Mesendoderm (in vitro differentiated cells): ENCODE data around the gene PACSIN2.

Experiments used
- DNase-seq: peaks from one replicate; pipeline ENCODE4 v3.0.0; 2013
- H2AK5ac ChIP-seq: 2 replicates; pipeline ENCODE4 v1.6.1; 2013; ENCODE audit warnings: low read length, inconsistent platforms
- H2BK120ac ChIP-seq: 2 replicates; pipeline ENCODE4 v1.6.1; 2013; ENCODE audit warnings: low read depth, mild to moderate bottlenecking, low read length, moderate library complexity, mixed read lengths
- H2BK15ac ChIP-seq: replicated peaks from 2 replicates; pipeline ENCODE4 v1.6.1; 2013; ENCODE audit warnings: low read depth, mild to moderate bottlenecking, moderate library complexity
- H2BK5ac ChIP-seq: 2 replicates; pipeline ENCODE4 v1.6.1; 2013; ENCODE audit warnings: low read length, inconsistent platforms
- H3K18ac ChIP-seq: 2 replicates; pipeline ENCODE4 v1.6.1; 2013; ENCODE audit warnings: mild to moderate bottlenecking, low read length, mixed read lengths
- H3K23ac ChIP-seq: one replicate; pipeline ENCODE4 v1.6.1; 2013; ENCODE audit warnings: low read length
- H3K27ac ChIP-seq: 2 replicates; pipeline ENCODE4 v1.5.1; 2013; ENCODE audit warnings: low read depth, mild to moderate bottlenecking, inconsistent platforms, low read length, moderate library complexity
- H3K27me3 ChIP-seq: 2 replicates; pipeline ENCODE4 v1.6.1; 2013; ENCODE audit warnings: low read length, control low read depth, mild to moderate bottlenecking, inconsistent platforms; ENCODE audit not compliant: insufficient read depth, poor library complexity
- H3K36me3 ChIP-seq: 2 replicates; pipeline ENCODE4 v1.6.1; 2013; ENCODE audit warnings: low read length, inconsistent platforms; ENCODE audit not compliant: control insufficient read depth, insufficient read depth
- H3K4ac ChIP-seq: one replicate; pipeline ENCODE4 v1.6.1; 2013; ENCODE audit warnings: low read depth, mild to moderate bottlenecking, low read length, moderate library complexity
- H3K4me1 ChIP-seq: 2 replicates; pipeline ENCODE4 v1.6.1; 2013; ENCODE audit warnings: low read depth, low read length, inconsistent platforms; ENCODE audit not compliant: control insufficient read depth
- H3K4me2 ChIP-seq: 2 replicates; pipeline ENCODE4 v1.6.1; 2013; ENCODE audit warnings: low read length
- H3K4me3 ChIP-seq: 2 replicates; pipeline ENCODE4 v1.5.1; 2013; ENCODE audit warnings: mild to moderate bottlenecking, low read length
- H3K56ac ChIP-seq: one replicate; pipeline ENCODE4 v1.6.1; 2013; ENCODE audit warnings: low read length
- H3K79me1 ChIP-seq: 2 replicates; pipeline ENCODE4 v1.6.1; 2013; ENCODE audit warnings: low read length, inconsistent platforms
- H3K79me2 ChIP-seq: 2 replicates; pipeline ENCODE4 v1.6.1; 2013; ENCODE audit warnings: mild to moderate bottlenecking, low read length; ENCODE audit not compliant: control insufficient read depth, insufficient read depth
- H3K9ac ChIP-seq: 2 replicates; pipeline ENCODE4 v1.6.1; 2013; ENCODE audit warnings: low read length, inconsistent platforms
- H4K5ac ChIP-seq: one replicate; pipeline ENCODE4 v1.6.1; 2013; ENCODE audit warnings: low read length
- H4K8ac ChIP-seq: one replicate; pipeline ENCODE4 v1.6.1; 2013; ENCODE audit warnings: low read depth, mild to moderate bottlenecking, control low read depth, low read length, moderate library complexity
- WGBS: extraction: QIAGEN DNeasy Blood & Tissue Kit; methylation state at CpG from one replicate; pipeline ENCODE4 v1.1.7; 2013; ENCODE audit warnings: low lambda C conversion rate, missing lambda C conversion rate; ENCODE audit not compliant: insufficient coverage; ENCODE audit errors: extremely low coverage; 5-methylcytosine and 5-hydroxymethylcytosine counted together

PACSIN2 gene

GRCh38 chr22:42985531-42985905 is 29.4 kb downstream of the PACSIN2 start:
- no peak overlapping the region for H4K5ac ChIP-seq

DNA sequence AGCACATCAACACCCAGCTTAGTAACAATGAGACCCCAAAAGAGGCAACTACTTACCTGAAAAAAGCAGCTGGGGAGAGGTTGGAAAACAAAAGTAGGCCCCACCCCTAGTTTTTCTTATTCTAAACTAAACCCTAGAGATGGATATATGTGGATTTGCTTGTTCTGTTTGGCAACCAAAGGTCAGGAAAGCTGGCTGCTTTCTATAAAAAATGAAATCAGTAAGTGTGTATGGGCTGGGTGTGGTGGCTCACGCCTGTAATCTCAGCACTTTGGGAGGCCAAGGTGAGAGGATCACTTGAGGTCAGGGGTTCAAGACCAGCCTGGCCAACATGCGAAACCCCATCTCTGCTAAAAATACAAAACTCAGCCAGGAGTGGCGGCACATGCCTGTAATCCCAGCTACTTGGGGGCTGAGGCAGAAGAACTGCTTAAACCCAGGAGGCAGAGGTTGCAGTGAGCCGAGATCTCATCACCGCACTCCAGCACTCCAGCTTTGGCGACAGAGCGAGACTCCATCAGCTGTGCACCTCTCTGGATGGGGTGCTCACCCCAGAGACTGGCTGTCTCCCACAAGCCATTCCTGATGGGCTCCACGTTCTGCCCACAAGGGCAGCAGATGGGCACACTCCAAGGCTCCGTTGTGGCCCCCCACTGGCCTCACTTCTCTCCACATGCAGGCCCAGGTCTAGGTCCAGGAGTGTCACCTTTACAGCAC is 30.0 kb downstream of the PACSIN2 start:
- no peak overlapping the region for H4K5ac ChIP-seq
- WGBS = no CpG with 5 or more reads among the region's 9 CpGs
- DNase-seq = no peak

More at GRCh38 chr22:42985531-42985905, 29.4 kb downstream of the PACSIN2 start:
- Histone ChIP-seq H2BK15ac (no peak overlapping the region), H4K8ac (no peak overlapping the region), H2BK5ac (no peak overlapping the region), H3K79me1 (peaks cover 18% of the 10 kb centered on the region), H2BK120ac (no peak overlapping the region), H2AK5ac (no peak overlapping the region), H3K4me1 (peaks cover 12% of the 10 kb centered on the region), H3K23ac (no peak overlapping the region), H3K27ac (no peak overlapping the region), H3K56ac (no peak overlapping the region), H3K4me2 (no peak overlapping the region), H3K4me3 (no peak overlapping the region), H3K27me3 (no peaks in the 10 kb centered on the region), H3K36me3 (no peaks in the 10 kb centered on the region), H3K9ac (no peak overlapping the region), H3K18ac (no peak overlapping the region), H3K4ac (no peak overlapping the region), H3K79me2 (peaks cover 34% of the 10 kb centered on the region)
- DNase-seq = no peak
- no CpG with 5 or more reads among the region's 3 CpGs for WGBS

DNA sequence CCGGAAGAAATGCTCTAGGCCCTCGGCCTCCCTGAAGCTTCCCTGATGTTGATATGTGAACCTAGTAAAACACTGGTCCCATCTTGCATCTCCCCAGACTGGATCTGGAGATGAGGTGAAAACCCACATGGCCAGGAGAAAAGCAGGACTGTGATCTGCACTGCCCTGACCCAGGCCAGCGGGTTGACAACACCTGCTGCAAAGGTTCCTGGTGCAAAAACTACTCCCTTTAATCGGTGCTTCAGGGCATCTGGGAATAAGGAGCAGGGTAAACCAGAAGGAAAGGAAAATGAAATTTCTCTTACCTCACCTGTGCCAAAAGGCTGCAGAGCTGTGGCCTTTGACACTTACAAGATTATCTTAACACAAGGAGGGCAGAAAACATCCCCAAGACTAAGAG is 30.6 kb downstream of the PACSIN2 start:
- Histone ChIP-seq H4K5ac (no peak overlapping the region), H3K4me1 (peaks cover 10% of the 10 kb centered on the region), H3K27me3 (no peaks in the 10 kb centered on the region), H3K4me2 (no peak overlapping the region), H2AK5ac (no peak overlapping the region), H3K79me2 (peaks cover 34% of the 10 kb centered on the region), H3K27ac (peak overlapping the region; percentile 57), H3K23ac (no peak overlapping the region), H3K56ac (no peak overlapping the region), H3K9ac (no peak overlapping the region), H3K18ac (no peak overlapping the region), H3K4me3 (no peak overlapping the region), H2BK15ac (no peak overlapping the region), H2BK5ac (no peak overlapping the region), H3K4ac (no peak overlapping the region), H3K36me3 (no peaks in the 10 kb centered on the region), H4K8ac (no peak overlapping the region), H3K79me1 (peaks cover 18% of the 10 kb centered on the region), H2BK120ac (no peak overlapping the region)
- no peak for DNase-seq
- no CpG with 5 or more reads among the region's 4 CpGs for whole genome bisulfite sequencing

More for the DNA sequence above, 30.0 kb downstream of the PACSIN2 start:
- Histone ChIP-seq H3K9ac (no peak overlapping the region), H2BK5ac (no peak overlapping the region), H3K4me3 (no peak overlapping the region), H3K4ac (no peak overlapping the region), H2BK15ac (no peak overlapping the region), H3K56ac (no peak overlapping the region), H3K27me3 (no peaks in the 10 kb centered on the region), H2BK120ac (no peak overlapping the region), H3K79me1 (peaks cover 16% of the 10 kb centered on the region), H2AK5ac (no peak overlapping the region), H3K27ac (peak overlapping the region; percentile 57), H3K36me3 (no peaks in the 10 kb centered on the region), H4K8ac (no peak overlapping the region), H3K79me2 (peaks cover 31% of the 10 kb centered on the region), H3K4me1 (peaks cover 10% of the 10 kb centered on the region), H3K23ac (no peak overlapping the region), H3K18ac (no peak overlapping the region), H3K4me2 (no peak overlapping the region)

- H3K4me1 ChIP-seq = peaks cover 12% of the 10 kb centered on the region
- H3K4me2 ChIP-seq = no peak overlapping the region
- H3K9ac ChIP-seq = no peak overlapping the region
- no peak for DNase-seq
- H3K36me3 ChIP-seq = no peaks in the 10 kb centered on the region
- H3K27me3 ChIP-seq = no peaks in the 10 kb centered on the region
- H3K79me1 ChIP-seq = peaks cover 21% of the 10 kb centered on the region
- H3K18ac ChIP-seq = no peak overlapping the region
- no peak overlapping the region for H4K5ac ChIP-seq
- no peak overlapping the region for H3K23ac ChIP-seq
- H2BK120ac ChIP-seq = no peak overlapping the region
- no peak overlapping the region for H3K56ac ChIP-seq
- no peak overlapping the region for H4K8ac ChIP-seq
- no peak overlapping the region for H3K4ac ChIP-seq
- no peak overlapping the region for H2BK15ac ChIP-seq
- H3K27ac ChIP-seq = no peak overlapping the region
- H2BK5ac ChIP-seq = no peak overlapping the region
- no peak overlapping the region for H2AK5ac ChIP-seq
- peaks cover 35% of the 10 kb centered on the region for H3K79me2 ChIP-seq
- H3K4me3 ChIP-seq = no peak overlapping the region
Observed at GRCh38 chr22:42983470-42983869, 31.5 kb downstream of the PACSIN2 start.

- H3K4me3 ChIP-seq = no peak overlapping the region
- H2AK5ac ChIP-seq = no peak overlapping the region
- peaks cover 35% of the 10 kb centered on the region for H3K79me2 ChIP-seq
- no peak for DNase-seq
- peaks cover 24% of the 10 kb centered on the region for H3K79me1 ChIP-seq
- no peak overlapping the region for H3K27ac ChIP-seq
- H4K5ac ChIP-seq = no peak overlapping the region
- 100% methylated on average over 1 of the region's 4 CpGs for WGBS
- no peaks in the 10 kb centered on the region for H3K27me3 ChIP-seq
- H3K56ac ChIP-seq = no peak overlapping the region
- no peak overlapping the region for H3K23ac ChIP-seq
- H4K8ac ChIP-seq = no peak overlapping the region
- H3K36me3 ChIP-seq = no peaks in the 10 kb centered on the region
- H3K4me1 ChIP-seq = peaks cover 10% of the 10 kb centered on the region
- no peak overlapping the region for H2BK15ac ChIP-seq
- H3K18ac ChIP-seq = no peak overlapping the region
- no peak overlapping the region for H3K4me2 ChIP-seq
- H2BK5ac ChIP-seq = no peak overlapping the region
- H3K9ac ChIP-seq = no peak overlapping the region
- no peak overlapping the region for H2BK120ac ChIP-seq
- no peak overlapping the region for H3K4ac ChIP-seq
Observed at GRCh38 chr22:42979606-42980005, 35.3 kb downstream of the PACSIN2 start.
